Type B pancreatic cell (in vitro differentiated cells): ENCODE measurements around the gene ZNF213. TPM values are rescaled to one million over a fixed set of nuclear protein-coding genes. Genes with fewer than 3 reads are reported as not detected.

Experiments used
- DNase-seq: peaks from one replicate; pipeline ENCODE4 v3.0.0; 2021; ENCODE audit warnings: mixed read lengths; ENCODE audit not compliant: unreplicated experiment; ENCODE audit errors: extremely low spot score
- H3K27ac Mint-ChIP-seq: 2 replicates; pipeline ENCODE4 v1.8.0; 2021; ENCODE audit warnings: mild to moderate bottlenecking, mixed read lengths
- H3K27me3 Mint-ChIP-seq: 2 replicates; pipeline ENCODE4 v1.8.0; 2021; ENCODE audit warnings: mixed read lengths
- H3K36me3 Mint-ChIP-seq: 2 replicates; pipeline ENCODE4 v1.8.0; 2021; ENCODE audit warnings: mixed read lengths
- H3K4me1 Mint-ChIP-seq: one replicate; pipeline ENCODE4 v1.8.0; 2021; ENCODE audit warnings: mixed read lengths; ENCODE audit not compliant: unreplicated experiment
- H3K4me3 Mint-ChIP-seq: 2 replicates; pipeline ENCODE4 v1.8.0; 2021; ENCODE audit warnings: mild to moderate bottlenecking, mixed read lengths
- H3K9me3 Mint-ChIP-seq: 2 replicates; pipeline ENCODE4 v1.8.0; 2021; ENCODE audit warnings: mixed read lengths
- CTCF ChIP-seq: fragments of 200-600 bp; sonication (generic); conservative IDR thresholded peaks from 2 replicates; pipeline ENCODE4 v1.5.0; 2021; ENCODE audit warnings: antibody characterized with exemption, mild to moderate bottlenecking
- total RNA-seq: library from RNA; stranded (reverse); gene quantifications from 2 replicates; pipeline ENCODE4 v1.2.1, GENCODE V29; 2021; ENCODE audit warnings: low replicate concordance

The ZNF213 gene
- total RNA-seq, 1 donor from 2014 or later: 13.3 TPM

- H3K9me3 Mint-ChIP-seq: no peaks in the 10 kb centered on the region
- peak overlapping the region; percentile 94 for H3K4me3 Mint-ChIP-seq
- peaks cover 90% of the 10 kb centered on the region for H3K27me3 Mint-ChIP-seq
Observed at GRCh38 chr16:3189869-3190268, 55.0 kb downstream of the ZNF213 start.

GRCh38 chr16:3190949-3191353 lies 56.1 kb downstream of the ZNF213 start:
- no peaks in the 10 kb centered on the region for H3K9me3 Mint-ChIP-seq

More at GRCh38 chr16:3189869-3190268, 55.0 kb downstream of the ZNF213 start:
- H3K4me1 Mint-ChIP-seq: peaks cover 18% of the 10 kb centered on the region
- DNase-seq: no peak
- H3K36me3 Mint-ChIP-seq: no peaks in the 10 kb centered on the region
- H3K27ac Mint-ChIP-seq: peak overlapping the region; percentile 63
- no peak for TF ChIP-seq CTCF

More at GRCh38 chr16:3190949-3191353, 56.1 kb downstream of the ZNF213 start:
- Mint-ChIP-seq H3K4me1 (peaks cover 18% of the 10 kb centered on the region), H3K36me3 (no peaks in the 10 kb centered on the region), H3K27me3 (peaks cover 94% of the 10 kb centered on the region), H3K27ac (peak overlapping the region; percentile 52), H3K4me3 (peak overlapping the region; percentile 94)
- TF ChIP-seq CTCF: no peak
- DNase-seq: no peak

Other genes starting within 250 kb of the ZNF213 start
- 17.8 and 28.6 TPM in 2 replicates for gene FLYWCH1, start 223.1 kb upstream of the ZNF213 start, total RNA-seq
- 4.5 and 7.7 TPM in 2 replicates for gene KREMEN2, start 170.8 kb upstream of the ZNF213 start, total RNA-seq
- 18.1 and 23.8 TPM in 2 replicates for gene PAQR4, start 165.7 kb upstream of the ZNF213 start, total RNA-seq
- gene PKMYT1, start 154.6 kb upstream of the ZNF213 start, total RNA-seq: 25.1 and 42.3 TPM in 2 replicates
- 0.99 and 3.4 TPM in 2 replicates for gene CLDN9, start 122.1 kb upstream of the ZNF213 start, total RNA-seq
- gene CLDN6, start 116.8 kb upstream of the ZNF213 start, total RNA-seq: 98.9 and 243 TPM in 2 replicates
- 24.0 and 55.5 TPM in 2 replicates for gene TNFRSF12A, start 114.7 kb upstream of the ZNF213 start, total RNA-seq
- gene HCFC1R1, start 111.1 kb upstream of the ZNF213 start, total RNA-seq: 34.8 and 49.4 TPM in 2 replicates
- gene THOC6, start 111.0 kb upstream of the ZNF213 start, total RNA-seq: 40.1 and 50.7 TPM in 2 replicates
- gene BICDL2, start 98.1 kb upstream of the ZNF213 start, total RNA-seq: 15.2 and 28.6 TPM in 2 replicates
- 0.14 TPM in 2 replicates for gene MMP25, start 88.5 kb upstream of the ZNF213 start, total RNA-seq
- gene IL32, start 69.4 kb upstream of the ZNF213 start, total RNA-seq: 12.7 and 44.1 TPM in 2 replicates
- not detected in 2 replicates for gene ZSCAN10, start 35.7 kb upstream of the ZNF213 start, total RNA-seq
- gene ZNF205, start 22.4 kb upstream of the ZNF213 start, total RNA-seq: 15.0 and 18.2 TPM in 2 replicates
- gene OR1F1, start 53.2 kb downstream of the ZNF213 start, total RNA-seq: 0.34 TPM in 1 of 2 replicates, not detected in the other
- 10.5 and 12.4 TPM in 2 replicates for gene ZNF200, start 100.1 kb downstream of the ZNF213 start, total RNA-seq
- gene MEFV, start 121.6 kb downstream of the ZNF213 start, total RNA-seq: 0.19 TPM in 1 of 2 replicates, not detected in the other
- 27.7 and 38.6 TPM in 2 replicates for gene ZNF263, start 148.5 kb downstream of the ZNF213 start, total RNA-seq
- 5.4 and 9.4 TPM in 2 replicates for gene TIGD7, start 170.4 kb downstream of the ZNF213 start, total RNA-seq
- 41.2 and 50.8 TPM in 2 replicates for gene ZNF75A, start 170.5 kb downstream of the ZNF213 start, total RNA-seq
- 0.22 TPM in 1 of 2 replicates, not detected in the other for gene OR2C1, start 220.9 kb downstream of the ZNF213 start, total RNA-seq